Stimulated activated CD8-positive, alpha-beta memory T cell treated with anti-CD3 and anti-CD28 coated beads, Interleukin-15, amount 100 ng/mL, for 1 hour (primary cell): Measurements from ENCODE around the gene COX20.
"Not testable (repeated sequence)": the region's sequence is repeated elsewhere in the genome, so short reads cannot be mapped to it uniquely, and the experiment has no call there.

Experiments used
- DNase-seq: peaks from one replicate; pipeline ENCODE4 v3.0.0-alpha.2; 2020; ENCODE audit warnings: low read depth

COX20 gene

GRCh38 chr1:244835276-244836134, at the start of gene COX20:
Gene COX20 (plus strand): TSS chr1:244835658. CDS start chr1:244835715, 57 bp downstream.
- DNase-seq: peak; percentile 67

- no peak for DNase-seq
These were observed 46.8 kb upstream of the COX20 start for GRCh38 chr1:244788493-244789275.

DNA sequence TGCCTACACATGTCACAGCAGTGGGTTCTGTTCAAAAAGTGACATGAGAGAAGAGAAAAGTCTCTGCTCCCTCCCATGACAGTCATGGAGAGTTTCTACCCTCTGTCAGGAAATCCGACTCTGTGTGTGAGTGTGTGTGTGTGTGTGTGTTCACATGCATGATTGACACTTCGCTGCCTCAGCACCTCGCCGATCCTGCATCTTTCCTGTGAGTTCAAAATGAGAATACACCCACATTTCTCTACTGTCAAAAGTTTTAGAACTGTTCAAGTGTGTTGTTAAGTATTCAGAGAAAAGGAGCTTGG, 46.2 kb upstream of the COX20 start:
- DNase-seq: no peak

GRCh38 chr1:244789731-244790130, 45.7 kb upstream of the COX20 start:
- DNase-seq: no peak

DNA sequence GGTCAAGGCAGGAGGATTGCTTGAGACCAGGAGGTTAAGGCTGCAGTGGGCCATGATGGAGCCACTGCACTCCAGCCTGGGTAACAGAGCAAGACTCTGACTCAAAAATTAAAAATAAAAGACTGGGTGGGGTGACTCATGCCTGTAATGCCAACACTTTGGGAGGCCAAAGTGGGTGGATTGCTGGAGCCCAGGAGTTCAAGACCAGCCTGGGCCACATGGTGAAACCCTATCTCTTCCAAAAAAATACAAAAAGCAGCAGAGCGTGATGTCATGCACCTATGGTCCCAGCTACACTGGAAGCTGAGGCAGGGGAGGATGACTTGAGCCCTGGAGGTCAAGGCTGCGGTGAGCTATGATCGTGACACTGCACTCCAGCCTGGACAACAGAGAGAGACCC, 44.4 kb upstream of the COX20 start:
- no peak for DNase-seq

- no peak for DNase-seq
These were observed 43.1 kb upstream of the COX20 start for GRCh38 chr1:244792188-244792850.

- DNase-seq: no peak
These were observed 41.4 kb upstream of the COX20 start for GRCh38 chr1:244794071-244794470.

DNA sequence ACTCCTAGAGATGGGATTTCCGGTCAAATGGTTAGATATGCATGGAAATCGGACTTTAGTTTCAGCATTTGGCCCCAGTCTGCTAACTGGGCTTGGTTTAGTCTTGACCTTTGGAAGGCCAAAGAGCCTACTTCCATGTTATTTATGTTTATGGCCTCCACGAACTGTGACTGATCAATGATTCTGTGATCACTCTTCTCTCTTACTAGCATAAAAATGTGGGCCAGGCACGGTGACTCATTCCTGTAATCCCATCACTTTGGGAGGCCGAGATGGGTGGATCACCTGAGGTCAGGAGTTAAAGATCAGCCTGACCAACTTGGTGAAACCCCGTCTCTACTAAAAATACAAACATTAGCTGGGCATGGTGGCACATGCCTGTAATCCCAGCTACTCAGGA, 40.9 kb upstream of the COX20 start:
- not testable (repeated sequence) for DNase-seq

- peak; percentile 7 for DNase-seq
These were observed 38.6 kb upstream of the COX20 start for GRCh38 chr1:244796719-244797406.

GRCh38 chr1:244800821-244801220, 34.6 kb upstream of the COX20 start:
- DNase-seq: no peak

DNA sequence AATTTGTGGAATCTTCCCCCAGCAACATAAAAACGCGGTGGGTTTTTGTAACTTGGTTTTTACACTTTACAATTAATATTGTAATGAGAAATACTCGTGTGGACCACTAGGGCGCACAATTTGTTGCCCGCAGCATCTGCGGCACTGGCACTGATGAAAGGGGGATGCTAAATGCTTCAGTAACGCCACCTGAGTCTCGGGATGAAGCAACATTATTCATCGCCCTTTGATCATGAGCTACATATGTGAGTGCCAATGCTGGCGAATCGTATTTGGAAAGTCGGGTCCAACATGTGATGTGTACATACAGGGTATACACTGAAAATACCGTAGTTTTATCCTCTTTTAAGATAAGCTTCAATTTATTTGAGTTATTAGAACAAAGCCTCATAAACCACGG, 34.2 kb upstream of the COX20 start:
- peak; percentile 25 for DNase-seq

GRCh38 chr1:244802041-244802440, 33.4 kb upstream of the COX20 start:
- DNase-seq: no peak

DNA sequence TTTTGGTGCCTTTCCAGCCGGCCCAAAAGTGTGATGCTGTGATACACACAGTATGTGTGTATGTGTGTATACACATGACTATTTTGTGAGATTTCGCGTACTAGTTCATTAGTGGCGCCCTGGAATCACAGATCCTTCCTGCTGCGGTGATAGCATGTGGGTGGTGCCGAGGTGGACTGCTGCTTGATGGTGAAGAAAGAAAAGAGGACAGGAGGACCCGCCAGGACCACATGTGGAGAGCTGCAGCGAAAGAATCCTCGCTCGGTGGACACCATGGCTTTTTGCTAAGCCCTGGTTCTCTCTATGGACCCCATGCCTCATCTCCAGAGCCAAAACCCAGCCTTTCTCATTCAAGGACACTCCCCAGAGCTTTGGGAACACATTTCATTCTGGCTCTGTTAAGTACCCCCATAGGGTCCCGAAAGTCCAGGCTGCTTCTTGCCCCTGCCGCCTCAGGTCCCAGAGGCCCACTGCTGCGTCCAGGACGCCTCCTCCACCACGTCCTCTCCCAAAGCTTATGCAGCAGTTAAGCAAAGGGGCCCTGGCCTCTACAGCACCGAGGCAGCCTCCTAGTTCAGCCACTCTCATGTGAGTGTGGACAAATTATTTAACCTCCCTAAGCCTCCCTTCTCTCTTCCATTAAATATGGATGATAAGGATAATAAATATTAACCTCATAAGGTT, 32.8 kb upstream of the COX20 start:
- DNase-seq: no peak

GRCh38 chr1:244804841-244805240, 30.6 kb upstream of the COX20 start:
- no peak for DNase-seq

DNA sequence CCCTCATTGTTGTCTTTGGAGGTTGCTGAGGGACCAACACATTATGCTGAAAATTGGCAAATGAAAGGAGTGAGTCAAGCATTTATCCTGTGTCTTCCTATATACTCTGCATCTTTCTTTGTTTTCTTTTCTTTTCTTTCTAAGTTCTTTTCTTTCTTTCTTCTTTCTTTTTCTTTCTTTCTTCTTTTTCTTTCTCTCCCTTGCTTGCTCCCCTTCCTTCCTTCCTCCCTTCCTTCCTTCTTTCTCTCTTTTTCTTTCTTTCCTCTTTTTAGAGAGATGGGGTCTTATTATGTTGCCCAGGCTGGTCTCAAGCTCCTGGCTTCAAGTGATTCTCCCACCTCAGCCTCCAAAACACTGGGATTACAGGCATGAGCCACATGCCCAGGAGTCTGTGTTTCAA, 28.3 kb upstream of the COX20 start:
- no peak for DNase-seq

DNA sequence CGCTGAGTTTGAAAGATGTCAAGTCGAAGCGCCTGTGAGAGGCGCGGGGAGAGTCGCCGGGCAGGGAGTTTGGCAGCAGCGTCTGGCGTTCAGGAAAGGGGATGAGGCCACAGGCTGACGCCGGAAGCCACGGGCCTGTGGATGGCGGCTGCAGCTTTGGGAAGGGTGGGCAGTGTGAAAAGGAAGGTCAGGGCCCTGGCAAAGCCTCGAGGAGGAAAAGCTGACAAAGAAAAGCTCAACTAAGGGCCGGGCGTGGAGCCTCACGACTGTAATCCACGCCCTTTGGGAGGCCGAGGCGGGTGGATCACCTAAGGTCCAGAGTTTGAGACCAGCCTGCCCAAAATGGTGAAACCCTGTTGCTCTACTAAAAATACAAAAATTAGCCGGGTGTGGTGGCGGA, 25.2 kb upstream of the COX20 start:
- DNase-seq: no peak

DNA sequence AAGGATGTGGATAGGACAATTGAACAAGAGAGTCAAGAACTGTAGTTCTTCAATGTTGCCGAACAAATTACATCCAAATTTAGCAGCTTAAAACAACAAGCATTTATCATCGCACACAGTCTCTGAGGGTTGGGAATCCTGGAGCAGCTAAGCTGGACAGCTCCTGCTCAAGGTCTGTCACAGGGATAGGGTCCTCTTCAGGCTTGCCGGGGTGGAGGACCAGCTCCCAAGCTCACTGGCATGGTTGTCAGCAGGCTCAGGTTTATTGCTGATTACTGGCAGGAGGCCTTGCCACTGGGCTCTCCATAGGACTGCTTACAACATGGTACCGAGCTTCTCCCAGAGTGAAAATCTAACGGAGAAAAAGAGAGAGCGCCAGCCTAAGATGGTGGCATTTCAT, 22.1 kb upstream of the COX20 start:
- no peak for DNase-seq

- DNase-seq: no peak
These were observed 19.8 kb upstream of the COX20 start for GRCh38 chr1:244815600-244816099.

GRCh38 chr1:244817415-244817894, 18.0 kb upstream of the COX20 start:
- no peak for DNase-seq

DNA sequence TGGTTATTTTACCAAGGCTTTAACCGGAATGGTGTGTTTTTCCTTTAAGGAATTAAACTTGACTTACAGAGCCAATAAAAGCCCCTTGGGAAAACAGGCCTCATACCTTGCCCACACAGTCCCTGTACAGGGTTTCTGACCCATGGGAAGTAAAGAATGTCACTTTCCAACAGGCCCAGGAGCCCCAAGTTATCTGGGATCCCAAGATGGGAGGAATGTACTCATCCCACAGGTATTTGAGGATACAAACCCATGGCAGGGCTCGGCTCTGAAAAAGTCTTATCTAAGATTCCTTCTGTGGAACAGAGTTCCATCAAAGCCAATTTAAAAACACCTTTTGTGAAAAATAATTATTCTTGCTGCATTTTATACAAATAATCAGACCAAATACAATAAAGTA, 15.3 kb upstream of the COX20 start:
- DNase-seq: no peak

- DNase-seq: no peak
These were observed 14.3 kb upstream of the COX20 start for GRCh38 chr1:244821134-244821533.
